Measurements from ENCODE around the gene SMARCA4.
A peak's percentile ranks its signal among the peaks of the same experiment; 100 is the strongest.

The SMARCA4 gene

GRCh38 chr19:11017275-11018035, 56.6 kb downstream of the SMARCA4 start:
- DNase-seq: no peak

DNA sequence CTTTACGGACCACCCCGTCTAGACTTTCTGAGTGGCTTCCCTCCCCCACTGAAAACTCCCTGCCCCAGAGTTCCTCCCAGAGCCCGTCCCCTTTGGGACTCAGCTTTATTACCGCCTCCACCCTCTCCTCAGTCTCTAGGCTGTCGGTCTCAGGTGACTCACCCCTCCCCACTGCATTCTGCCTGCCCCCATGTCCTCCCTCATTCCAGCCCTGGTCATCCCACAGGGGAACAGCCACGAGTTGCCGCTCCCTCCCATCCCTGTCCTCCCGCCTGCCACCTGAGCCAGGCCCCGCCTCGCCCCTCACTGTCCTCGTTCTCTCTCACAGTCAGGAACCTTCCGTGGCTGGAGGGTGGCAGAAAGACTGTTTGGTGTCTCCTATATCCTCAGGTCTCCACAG, 57.3 kb downstream of the SMARCA4 start:
- DNase-seq: no peak

GRCh38 chr19:11018763-11019162, 57.9 kb downstream of the SMARCA4 start:
- DNase-seq: no peak

DNA sequence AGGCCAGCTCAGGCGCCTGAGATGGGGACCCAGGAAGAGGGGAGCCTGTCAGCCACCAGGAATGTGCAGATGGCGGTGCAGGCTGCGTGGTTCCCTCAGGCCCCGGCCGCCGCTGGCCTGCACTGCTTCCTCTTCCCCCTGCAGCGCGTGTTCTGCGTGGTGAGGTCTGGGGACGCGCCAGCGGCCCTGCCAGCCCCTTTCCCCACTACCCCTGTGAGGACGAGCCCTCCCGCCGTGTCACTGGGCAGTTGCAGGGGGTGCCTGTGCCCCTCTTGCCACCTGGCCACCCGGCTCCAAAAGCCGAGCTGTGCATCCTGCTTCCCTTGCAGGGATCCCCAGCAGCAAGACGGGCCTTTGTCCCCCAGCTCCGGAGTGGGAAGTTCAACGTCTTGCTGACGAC, 58.4 kb downstream of the SMARCA4 start:
- DNase-seq: no peak

- DNase-seq: no peak
These were observed 59.0 kb downstream of the SMARCA4 start for GRCh38 chr19:11019824-11020223.

GRCh38 chr19:11020423-11020822, 59.6 kb downstream of the SMARCA4 start:
- no peak for DNase-seq

DNA sequence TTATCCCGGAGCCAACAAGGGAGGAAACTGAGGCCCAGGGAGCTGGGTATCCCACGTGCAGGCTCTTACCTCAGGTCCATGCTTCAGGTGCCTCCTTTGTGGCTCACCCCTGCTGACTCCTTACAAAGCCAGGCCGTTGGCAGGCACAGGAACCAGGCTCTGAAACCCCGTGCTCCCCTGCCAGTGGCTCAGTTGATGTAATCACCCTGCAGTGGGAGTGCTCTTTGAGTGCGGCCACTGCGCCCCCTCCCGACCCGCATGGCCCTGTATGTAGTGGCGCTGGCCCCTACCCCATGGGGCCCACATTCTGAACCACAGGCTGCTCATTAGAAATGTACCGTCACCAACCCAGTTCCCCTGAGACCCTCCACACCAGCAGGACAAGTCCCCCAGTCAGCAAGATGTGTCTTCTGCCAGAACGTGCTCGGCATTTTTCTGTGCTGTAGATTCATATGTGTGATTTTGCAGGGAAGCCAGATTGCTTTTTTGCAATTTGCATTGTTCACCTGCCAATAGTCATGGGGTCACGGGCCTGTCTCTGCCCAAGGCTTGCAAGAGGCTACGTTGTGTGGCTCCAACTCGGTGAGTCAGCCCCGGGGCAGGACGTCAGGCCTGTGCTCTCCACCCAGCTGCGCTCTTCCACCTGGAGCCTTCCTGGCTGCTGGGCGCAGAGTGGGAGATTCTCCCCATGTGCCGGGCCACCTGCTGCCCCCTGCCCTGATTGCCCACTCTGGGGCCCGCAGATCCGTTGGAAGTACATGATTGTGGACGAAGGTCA, 60.3 kb downstream of the SMARCA4 start:
- no peak for DNase-seq

DNA sequence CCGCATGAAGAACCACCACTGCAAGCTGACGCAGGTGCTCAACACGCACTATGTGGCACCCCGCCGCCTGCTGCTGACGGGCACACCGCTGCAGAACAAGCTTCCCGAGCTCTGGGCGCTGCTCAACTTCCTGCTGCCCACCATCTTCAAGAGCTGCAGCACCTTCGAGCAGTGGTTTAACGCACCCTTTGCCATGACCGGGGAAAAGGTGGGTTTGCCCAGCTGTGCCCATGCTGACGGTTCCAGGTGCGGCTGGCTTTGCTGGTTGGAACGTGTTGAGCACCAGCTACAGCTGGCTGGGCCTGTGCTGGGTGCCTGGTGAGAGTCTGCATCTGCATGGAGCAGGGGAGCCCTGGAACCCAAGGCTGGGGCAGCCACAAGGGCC, 60.9 kb downstream of the SMARCA4 start:
- DNase-seq: no peak

- no peak for DNase-seq
These were observed 62.2 kb downstream of the SMARCA4 start for GRCh38 chr19:11023016-11023415.

- DNase-seq: no peak
These were observed 62.9 kb downstream of the SMARCA4 start for GRCh38 chr19:11023710-11024109.

- no peak for DNase-seq
These were observed 63.4 kb downstream of the SMARCA4 start for GRCh38 chr19:11024259-11024658.

DNA sequence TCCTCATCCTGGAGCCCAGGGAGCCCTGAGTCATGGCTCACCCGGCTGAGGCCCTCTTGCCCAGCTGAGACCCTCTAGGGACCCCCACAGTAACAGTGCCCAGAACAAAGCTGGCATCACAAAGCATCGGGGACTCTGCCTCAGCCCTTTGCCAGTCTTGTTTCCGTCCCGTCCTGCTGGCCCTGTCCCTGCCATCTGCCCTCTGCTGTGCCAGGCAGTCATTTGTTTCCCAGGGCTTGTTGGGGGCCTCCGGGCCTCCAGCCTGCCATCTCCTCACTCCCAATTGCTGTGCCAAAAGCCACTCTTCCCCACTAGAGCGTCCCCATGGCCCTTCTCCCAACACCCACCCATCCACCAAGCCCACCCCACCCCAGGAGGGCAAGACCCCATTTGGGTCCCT, 64.2 kb downstream of the SMARCA4 start:
- no peak for DNase-seq

DNA sequence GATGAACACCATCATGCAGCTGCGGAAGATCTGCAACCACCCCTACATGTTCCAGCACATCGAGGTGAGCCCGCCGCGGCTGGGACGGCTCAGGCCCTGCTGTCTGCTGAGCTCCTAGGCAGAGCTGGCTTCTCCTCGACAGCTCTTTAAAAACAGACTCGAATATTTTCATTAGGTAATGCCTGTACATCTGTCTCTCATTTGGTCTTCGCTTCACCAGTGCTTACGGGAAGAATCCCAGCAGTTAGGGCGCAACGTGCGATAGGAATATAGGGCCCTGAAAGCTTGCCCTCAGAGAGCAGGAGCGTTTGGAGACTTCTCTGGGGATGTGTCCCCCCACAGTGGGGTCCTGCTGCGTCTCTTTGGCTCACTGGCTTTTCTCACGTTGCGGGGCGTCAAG, 64.6 kb downstream of the SMARCA4 start:
- no peak for DNase-seq

GRCh38 chr19:11025997-11026396, 65.2 kb downstream of the SMARCA4 start:
- no peak for DNase-seq

DNA sequence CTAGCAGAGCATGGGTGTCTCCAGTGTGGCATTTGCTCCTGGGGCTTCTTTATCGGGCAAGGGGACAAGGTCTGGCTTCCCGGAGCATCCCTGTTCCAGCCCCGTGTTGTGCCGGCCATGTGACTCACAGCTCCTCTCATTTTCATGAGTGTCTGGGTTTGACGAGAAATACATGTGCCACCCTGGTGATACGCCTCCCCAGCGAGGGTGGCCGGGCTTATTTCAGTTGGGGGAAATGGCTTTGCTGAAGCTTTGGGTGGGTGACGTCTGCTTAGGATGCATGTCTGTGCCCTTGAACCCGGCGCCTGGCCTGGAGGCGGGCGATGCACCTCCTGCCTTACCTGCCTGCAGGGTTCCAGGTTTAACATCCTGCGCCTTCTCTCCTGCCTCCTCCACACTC, 66.6 kb downstream of the SMARCA4 start:
- no peak for DNase-seq

- no peak for DNase-seq
These were observed 67.3 kb downstream of the SMARCA4 start for GRCh38 chr19:11028146-11028545.

DNA sequence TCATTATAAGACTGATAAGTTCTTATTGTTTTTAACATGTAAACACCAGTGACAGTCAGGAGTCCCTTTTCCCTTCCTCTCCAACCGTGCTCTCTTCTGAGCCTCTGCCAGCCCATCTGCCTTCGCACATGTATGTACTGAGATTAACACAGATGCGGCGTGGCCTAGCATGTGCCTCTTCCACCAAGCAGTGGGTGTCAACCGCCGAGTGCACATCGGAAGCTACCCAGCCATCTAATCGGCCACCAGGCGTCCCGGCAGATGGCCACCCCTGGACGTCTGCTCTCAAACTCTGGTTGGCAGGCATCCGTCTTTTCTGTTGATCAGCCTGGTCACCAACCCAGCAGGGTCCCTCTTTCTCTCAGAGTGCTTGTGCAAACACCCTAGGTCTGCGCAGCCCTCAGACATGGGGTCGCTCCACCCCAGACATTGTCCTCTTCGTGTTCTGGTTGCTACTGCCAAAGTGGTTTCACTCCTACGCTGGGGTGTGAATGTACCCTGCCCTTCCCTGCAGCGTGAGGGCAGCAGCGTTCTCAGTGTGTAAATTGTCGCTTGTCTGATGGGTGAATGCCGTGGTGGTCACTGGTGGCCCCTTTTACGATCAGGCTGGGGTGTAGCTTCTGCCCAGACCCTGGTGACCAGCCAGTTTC, 70.7 kb downstream of the SMARCA4 start:
- DNase-seq: peak in 1 of 2 experiments; percentile 48

- DNase-seq: no peak
These were observed 72.4 kb downstream of the SMARCA4 start for GRCh38 chr19:11033251-11033650.

DNA sequence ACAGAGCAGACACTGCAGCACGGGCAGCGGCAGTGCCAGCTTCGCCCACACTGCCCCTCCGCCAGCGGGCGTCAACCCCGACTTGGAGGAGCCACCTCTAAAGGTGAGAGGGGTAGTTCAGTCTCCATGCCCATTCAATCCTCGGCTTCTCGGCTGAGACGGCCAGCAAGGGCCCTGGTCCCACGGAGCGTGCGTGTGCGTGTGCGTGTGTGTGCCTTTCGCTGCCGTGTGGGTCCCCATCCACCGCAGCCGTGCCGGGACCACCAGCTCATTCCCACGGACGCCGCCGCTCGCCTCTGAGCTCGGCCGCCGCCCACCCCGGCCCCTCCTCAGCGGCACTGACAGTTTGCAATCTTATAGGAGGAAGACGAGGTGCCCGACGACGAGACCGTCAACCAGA, 72.9 kb downstream of the SMARCA4 start:
- no peak for DNase-seq

GRCh38 chr19:11034449-11035213, 73.8 kb downstream of the SMARCA4 start:
- DNase-seq: peak in 1 of 2 experiments; percentile 29

- peak; percentile 92 to 98 for DNase-seq
These were observed 74.9 kb downstream of the SMARCA4 start for GRCh38 chr19:11035441-11036377.

DNA sequence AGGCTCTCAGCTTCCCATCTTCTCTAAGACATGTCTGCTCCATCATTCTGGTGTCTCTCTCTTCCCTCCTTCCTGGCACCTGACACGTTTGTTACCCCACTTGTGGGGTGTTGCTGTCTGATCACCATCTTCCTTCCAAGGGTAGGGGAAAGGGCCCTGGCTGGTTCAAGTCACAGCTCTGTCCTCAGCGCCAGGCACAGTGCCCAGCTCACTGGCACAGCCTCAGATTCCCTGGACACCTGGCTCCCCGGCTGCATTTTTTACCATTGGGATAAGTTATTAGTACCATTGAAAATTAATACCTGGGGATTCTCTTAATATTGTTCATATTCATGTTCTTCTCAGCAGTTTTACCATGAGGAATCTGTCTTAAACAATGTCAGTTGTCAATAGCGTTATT, 77.7 kb downstream of the SMARCA4 start:
- no peak for DNase-seq
